HG02870 (cell line): ENCODE results near the gene MET.
A peak's percentile ranks its signal among the peaks of the same experiment; 100 is the strongest.
"Not testable (repeated sequence)": the region's sequence is repeated elsewhere in the genome, so short reads cannot be mapped to it uniquely, and the experiment has no call there.

ENCODE experiments used
- ATAC-seq: cut with Tn5 transposase; IDR thresholded peaks from one replicate; pipeline ENCODE4 v1.9.1; 2021; ENCODE audit warnings: mild to moderate bottlenecking, moderate library complexity; ENCODE audit not compliant: unreplicated experiment

MET gene

GRCh38 chr7:116802746-116803152 lies 130.8 kb downstream of the MET start:
- ATAC-seq = peak; percentile 82

GRCh38 chr7:116804471-116804870 lies 132.5 kb downstream of the MET start:
- ATAC-seq = no peak

DNA sequence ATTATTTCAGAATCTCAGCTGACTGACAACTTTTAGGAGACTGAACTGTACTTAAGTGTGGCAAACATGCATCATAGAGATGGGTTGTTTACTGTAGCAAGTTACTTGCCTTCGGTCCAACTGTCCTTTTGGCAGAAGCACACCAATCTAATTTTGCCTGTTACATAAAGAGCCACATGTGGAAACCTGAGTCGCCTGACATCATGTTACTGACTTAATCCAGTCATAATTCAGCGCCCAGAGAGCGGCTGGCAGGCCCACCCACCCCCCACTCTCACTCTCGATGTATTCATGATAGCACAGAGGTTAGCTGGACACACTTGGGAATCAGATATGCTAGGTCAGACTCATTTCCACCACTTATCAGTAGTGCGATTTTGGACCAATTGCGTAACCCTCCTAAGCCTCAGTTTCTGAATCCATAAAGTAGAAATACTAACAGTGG lies 133.1 kb downstream of the MET start:
- ATAC-seq = no peak

GRCh38 chr7:116806046-116806944 lies 134.3 kb downstream of the MET start:
- no peak for ATAC-seq

DNA sequence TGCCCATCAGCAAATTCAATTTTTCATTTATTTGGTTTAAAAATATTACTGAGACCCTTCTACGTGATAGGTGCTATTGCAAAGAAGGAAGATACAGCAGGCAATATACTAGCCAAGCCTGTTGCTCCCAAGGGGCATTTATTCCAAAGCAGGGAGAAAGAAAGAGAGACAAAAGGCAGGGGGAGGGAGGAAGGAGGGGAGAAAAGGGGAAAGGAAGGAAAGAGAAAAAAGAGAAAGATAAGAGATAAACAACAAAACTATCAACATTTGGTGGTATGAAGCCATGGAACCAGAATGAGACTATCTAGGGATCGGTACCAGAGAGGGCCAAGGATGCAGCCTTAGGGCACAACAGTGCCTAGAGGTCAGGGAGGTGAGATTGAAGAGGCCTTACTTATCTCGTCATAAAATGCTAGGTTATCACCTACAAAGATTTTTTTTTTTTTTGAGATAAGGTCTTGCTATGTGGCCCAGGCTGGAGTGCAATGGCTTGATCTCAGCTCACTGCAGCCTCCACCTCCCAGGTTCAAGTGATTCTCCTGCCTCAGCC lies 135.1 kb downstream of the MET start:
- no peak for ATAC-seq

GRCh38 chr7:116809636-116810266 lies 137.8 kb downstream of the MET start:
- peak; percentile 76 for ATAC-seq

DNA sequence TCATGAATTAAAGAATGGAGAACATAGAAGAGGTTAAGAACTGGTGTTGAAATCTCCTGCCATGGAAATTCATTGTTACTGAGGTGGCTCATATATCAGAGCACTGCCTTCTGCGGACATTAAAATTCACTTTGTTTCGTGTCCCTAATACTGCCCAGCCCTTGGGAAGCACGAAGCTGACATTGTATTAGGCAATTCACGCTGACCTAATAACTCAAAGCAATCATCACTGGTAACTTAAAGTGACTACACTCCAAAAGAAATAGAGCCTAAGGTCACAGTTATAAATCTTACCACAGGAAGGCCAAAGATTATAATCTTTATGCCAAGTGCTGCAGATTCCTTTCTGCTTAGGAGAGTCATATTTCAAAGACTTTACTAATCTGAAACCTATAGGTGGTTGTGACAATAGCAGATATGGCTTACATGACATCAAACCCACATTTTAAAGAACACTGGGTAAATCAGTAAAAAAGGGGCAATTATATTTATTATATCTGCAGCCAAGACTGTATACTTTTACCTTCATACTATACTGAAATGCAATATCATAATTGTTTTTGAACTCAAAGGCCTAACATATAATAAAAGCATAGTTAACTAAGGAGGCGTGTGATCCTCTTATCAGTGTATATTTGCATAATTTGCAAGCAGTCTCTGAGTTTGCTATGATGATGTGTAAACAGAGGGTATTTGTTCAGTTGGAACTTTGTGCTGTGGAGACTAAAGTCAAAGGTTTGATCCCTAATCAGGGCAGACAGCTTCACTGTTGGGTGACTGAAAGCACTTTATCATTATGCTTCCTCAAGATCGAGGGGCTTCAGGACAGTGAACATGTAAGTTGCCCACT lies 138.5 kb downstream of the MET start:
- ATAC-seq = no peak

- no peak for ATAC-seq
Observed at GRCh38 chr7:116811768-116812167, 139.8 kb downstream of the MET start.

- no peak for ATAC-seq
Observed at GRCh38 chr7:116812860-116813259, 140.9 kb downstream of the MET start.

DNA sequence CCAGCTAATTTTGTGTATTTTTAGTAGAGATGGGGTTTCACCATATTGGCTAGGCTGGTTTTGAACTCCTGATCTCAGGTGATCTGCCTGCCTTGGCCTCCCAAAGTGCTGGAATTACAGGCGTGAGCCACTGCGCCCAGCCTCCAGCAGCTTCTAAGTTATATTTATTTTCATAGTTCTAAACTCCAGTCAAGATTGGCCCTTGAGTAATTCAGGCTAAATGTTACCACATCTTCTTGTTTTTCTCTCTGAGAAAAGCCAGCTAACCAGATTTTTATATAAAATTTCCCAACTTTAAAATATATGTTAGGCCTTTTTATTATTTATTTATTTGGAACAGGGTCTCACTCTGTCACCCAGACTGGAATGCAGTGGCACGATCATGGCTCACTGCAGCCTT lies 141.4 kb downstream of the MET start:
- not testable (repeated sequence) for ATAC-seq

DNA sequence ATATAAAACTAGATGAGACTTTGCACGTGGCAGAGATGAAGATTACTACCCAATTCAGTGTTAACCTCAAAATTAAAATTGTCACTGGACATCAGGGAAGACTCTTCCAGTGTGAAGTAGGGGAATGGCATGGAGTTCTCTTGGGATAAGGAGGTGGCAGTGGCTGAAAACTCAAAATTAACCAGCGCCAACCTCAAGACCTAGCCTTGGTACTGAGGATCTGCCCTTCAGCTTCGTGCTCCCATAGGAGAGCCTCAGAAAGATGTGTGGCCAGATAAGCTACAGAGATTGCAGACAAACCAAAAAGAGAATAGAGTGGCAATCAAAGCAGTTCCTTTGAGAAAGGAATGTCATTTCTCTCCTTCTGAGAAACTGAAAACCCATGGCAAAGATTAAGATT lies 143.0 kb downstream of the MET start:
- ATAC-seq = no peak

GRCh38 chr7:116820149-116820548 lies 148.2 kb downstream of the MET start:
- no peak for ATAC-seq

DNA sequence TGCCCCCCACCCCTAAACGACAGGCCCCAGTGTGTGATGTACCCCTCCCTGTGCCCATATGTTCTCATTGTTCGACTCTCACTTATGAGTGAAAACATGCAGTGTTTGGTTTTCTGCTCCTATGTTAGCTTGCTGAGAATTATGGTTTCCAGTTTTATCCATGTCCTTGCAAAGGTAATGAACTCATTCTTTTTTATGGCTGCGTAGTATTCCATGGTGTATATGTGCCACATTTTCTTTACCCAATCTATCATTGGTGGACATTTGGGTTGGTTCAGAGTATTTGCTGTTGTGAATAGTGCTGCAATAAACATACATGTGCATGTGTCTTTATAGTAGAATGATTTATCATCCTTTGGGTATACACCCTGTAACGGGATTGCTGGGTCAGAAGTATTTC lies 149.7 kb downstream of the MET start:
- ATAC-seq = not testable (repeated sequence)

DNA sequence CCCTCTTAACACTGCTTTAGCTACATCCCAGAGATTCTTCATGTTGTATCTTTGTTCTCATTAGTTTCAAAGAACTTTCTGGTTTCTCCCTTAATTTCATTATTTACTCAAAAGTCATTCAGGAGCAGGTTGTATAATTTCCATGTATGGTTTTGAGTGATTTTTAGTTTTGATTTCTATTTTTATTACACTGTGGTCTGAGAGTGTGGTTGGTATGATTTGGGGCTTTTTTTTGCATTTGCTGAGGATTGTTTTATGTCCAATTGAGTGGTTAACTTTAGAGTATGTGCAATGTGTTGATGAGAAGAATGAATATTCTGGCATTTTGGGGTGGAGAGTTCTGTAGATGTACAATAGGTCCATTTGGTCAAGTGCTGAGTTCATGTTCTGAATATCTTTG lies 152.5 kb downstream of the MET start:
- no peak for ATAC-seq

- no peak for ATAC-seq
Observed at GRCh38 chr7:116828281-116828680, 156.3 kb downstream of the MET start.

GRCh38 chr7:116829041-116829440 lies 157.0 kb downstream of the MET start:
- ATAC-seq = no peak

DNA sequence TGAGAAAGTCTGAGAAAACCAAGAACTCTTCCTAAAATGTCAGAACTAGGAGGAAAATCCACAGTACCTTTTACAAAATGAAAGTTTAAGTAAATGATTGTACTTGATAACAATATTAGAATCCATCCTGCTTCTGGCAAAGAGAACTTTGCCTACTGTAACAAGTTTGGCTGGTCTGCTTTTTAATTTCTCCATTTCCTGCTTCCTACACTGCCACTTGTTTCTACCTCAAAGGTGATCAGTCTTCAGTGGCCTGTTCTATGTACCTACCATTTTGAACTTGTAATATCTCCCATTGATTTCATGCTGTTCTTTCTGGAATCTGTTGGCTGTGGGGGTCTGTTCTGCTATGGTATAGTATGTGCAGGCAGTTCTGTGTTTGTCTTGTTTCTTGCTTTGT lies 157.5 kb downstream of the MET start:
- ATAC-seq = no peak

- ATAC-seq = no peak
Observed at GRCh38 chr7:116832692-116833091, 160.7 kb downstream of the MET start.

DNA sequence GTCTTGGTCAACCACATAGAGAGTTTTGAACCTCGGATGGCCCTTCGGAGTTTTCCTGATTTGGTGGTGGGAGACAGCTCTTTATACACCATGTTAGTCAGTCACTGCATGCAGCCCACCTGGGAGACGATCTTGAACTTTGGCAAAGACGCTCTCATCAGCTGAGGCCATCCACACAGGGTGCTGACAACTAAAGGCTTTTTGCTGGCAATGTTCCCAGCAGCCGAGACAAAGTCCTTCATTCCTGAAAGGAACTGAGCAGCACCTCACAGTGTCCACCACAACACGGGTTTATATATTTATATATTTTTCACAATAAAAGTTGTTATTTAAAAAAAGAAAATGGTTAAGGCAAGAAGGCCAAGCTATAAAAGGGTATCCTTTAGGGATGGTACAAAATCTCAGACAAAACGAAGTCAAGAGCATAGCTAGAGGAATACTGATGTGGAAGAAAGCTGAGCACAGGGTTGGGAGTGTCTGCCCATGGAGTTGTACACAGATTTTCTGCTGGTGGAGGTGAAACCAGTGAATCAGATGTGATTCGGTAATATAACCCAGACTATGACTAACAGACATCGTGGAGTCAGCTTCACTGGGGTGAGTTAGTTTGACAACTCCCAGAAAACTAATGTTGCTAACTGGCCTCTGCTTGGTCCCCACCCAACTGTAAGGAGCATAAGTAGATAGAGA lies 163.0 kb downstream of the MET start:
- ATAC-seq = no peak

DNA sequence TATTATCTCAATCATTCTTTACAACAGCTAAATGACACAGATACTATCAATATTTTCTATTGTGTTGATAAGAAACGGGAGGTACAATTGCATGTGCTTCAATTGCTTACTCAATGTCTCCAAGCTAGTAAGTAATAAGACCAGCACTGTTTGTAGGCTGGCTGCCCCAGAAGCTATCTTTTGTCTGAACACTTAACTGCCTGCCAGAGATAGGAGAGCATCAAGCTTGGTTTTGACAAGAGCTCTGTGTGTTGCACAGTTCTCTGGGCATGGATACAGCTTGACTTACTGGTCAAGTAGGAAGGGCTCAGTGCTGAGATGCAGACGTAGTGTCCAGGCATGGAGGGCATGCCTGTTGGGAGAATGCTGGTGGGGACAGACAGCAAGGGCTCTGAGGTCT lies 164.1 kb downstream of the MET start:
- ATAC-seq = no peak
